MM.1S (cell line): ENCODE results near the gene PRSS21.
A peak's percentile ranks its signal among the peaks of the same experiment; 100 is the strongest.

Experiments used
- DNase-seq: peaks from one replicate; pipeline ENCODE4 v3.0.0-alpha.2; 2015
- H2AFZ ChIP-seq: fragments of 300-600 bp; sonication (generic); 2 replicates; pipeline ENCODE4 v1.6.0; 2016; ENCODE audit warnings: antibody characterized with exemption, low read length
- H3F3A ChIP-seq: fragments of 300-600 bp; sonication (generic); 2 replicates; pipeline ENCODE4 v1.6.1; 2016; ENCODE audit warnings: mild to moderate bottlenecking, antibody characterized with exemption, low read length, moderate library complexity, mixed read lengths; ENCODE audit not compliant: insufficient read depth
- H3K27ac ChIP-seq: fragments of 300-600 bp; sonication (generic); 2 replicates; pipeline ENCODE4 v1.5.1; 2016; ENCODE audit warnings: mild to moderate bottlenecking, low read length
- H3K27me3 ChIP-seq: fragments of 300-600 bp; sonication (generic); replicated peaks from 2 replicates; pipeline ENCODE4 v1.6.0; 2016; ENCODE audit warnings: low read length; ENCODE audit not compliant: insufficient read depth
- H3K36me3 ChIP-seq: fragments of 300-600 bp; sonication (generic); replicated peaks from 2 replicates; pipeline ENCODE4 v1.6.1; 2016; ENCODE audit warnings: mild to moderate bottlenecking, low read length, mixed read lengths; ENCODE audit not compliant: insufficient read depth
- H3K4me1 ChIP-seq: fragments of 300-600 bp; sonication (generic); 2 replicates; pipeline ENCODE4 v1.6.1; 2016; ENCODE audit warnings: low read length, mixed read lengths
- H3K4me2 ChIP-seq: fragments of 300-600 bp; sonication (generic); 2 replicates; pipeline ENCODE4 v1.6.0; 2016; ENCODE audit warnings: low read depth, low read length
- H3K4me3 ChIP-seq: fragments of 300-600 bp; sonication (generic); 2 replicates; pipeline ENCODE4 v1.5.1; 2016; ENCODE audit warnings: low read length, mixed read lengths
- H3K79me2 ChIP-seq: fragments of 300-600 bp; sonication (generic); 2 replicates; pipeline ENCODE4 v1.6.1; 2016; ENCODE audit warnings: mixed run types, low read length, mixed read lengths
- H3K9ac ChIP-seq: fragments of 300-600 bp; sonication (generic); 2 replicates; pipeline ENCODE4 v1.6.1; 2016; ENCODE audit warnings: low read length, mixed read lengths
- H3K9me2 ChIP-seq: fragments of 300-600 bp; sonication (generic); replicated peaks from 2 replicates; pipeline ENCODE4 v1.6.1; 2016; ENCODE audit warnings: mild to moderate bottlenecking, low read length, mixed read lengths; ENCODE audit not compliant: insufficient read depth
- H3K9me3 ChIP-seq: fragments of 300-600 bp; sonication (generic); replicated peaks from 2 replicates; pipeline ENCODE4 v1.6.1; 2016; ENCODE audit warnings: mild to moderate bottlenecking, low read length, mixed read lengths; ENCODE audit not compliant: insufficient read depth
- H4K20me1 ChIP-seq: fragments of 300-600 bp; sonication (generic); 2 replicates; pipeline ENCODE4 v1.6.1; 2016; ENCODE audit warnings: mild to moderate bottlenecking, low read length, moderate library complexity, mixed read lengths; ENCODE audit not compliant: insufficient read depth
- EZH2 ChIP-seq: fragments of 300-600 bp; sonication (generic); optimal IDR thresholded peaks from 2 replicates; pipeline ENCODE3; 2017; ENCODE audit warnings: low read depth, mild to moderate bottlenecking, antibody characterized with exemption, low read length, mixed read lengths
- EZH2phosphoT487 ChIP-seq: fragments of 300-600 bp; sonication (generic); IDR thresholded peaks from 2 replicates; pipeline ENCODE4 v1.6.1; 2018; ENCODE audit warnings: antibody characterized with exemption, low read length
- TF ChIP-seq, protein P1 (sequence below): fragments of 300-600 bp; sonication (generic); IDR thresholded peaks from 2 replicates; pipeline ENCODE4 v1.5.1; 2016; ENCODE audit warnings: antibody characterized with exemption, low read length, mixed read lengths

PRSS21 gene

DNA sequence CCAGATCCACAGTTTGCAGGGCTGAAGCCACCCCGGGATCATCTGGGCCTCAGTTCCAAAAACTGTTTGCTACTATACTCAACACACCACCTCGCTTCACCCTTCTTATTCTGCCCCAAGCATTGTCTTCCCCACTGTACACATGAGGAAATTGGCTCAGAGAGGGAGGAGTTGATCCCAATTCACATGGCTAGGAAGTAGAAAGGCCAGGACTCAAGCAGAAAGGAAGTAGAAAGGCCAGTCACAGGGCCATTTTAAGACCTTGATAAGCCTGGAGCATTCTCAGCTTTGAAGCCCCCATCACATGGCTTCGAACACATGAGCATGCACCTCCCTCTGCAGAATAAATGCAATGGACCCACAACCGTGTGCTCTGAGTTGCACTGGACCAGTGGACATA, 48.6 kb downstream of the PRSS21 start:
- Histone ChIP-seq H3K27me3 (peaks cover 62% of the 10 kb centered on the region), H3K9me3 (no peaks in the 10 kb centered on the region), H3K4me1 (no peaks in the 10 kb centered on the region), H3K36me3 (no peaks in the 10 kb centered on the region), H3K27ac (no peak overlapping the region), H3K9me2 (no peaks in the 10 kb centered on the region), H2AFZ (no peak overlapping the region), H3K4me3 (no peak overlapping the region), H3K79me2 (no peaks in the 10 kb centered on the region), H4K20me1 (no peaks in the 10 kb centered on the region), H3K4me2 (no peak overlapping the region), H3K9ac (no peak overlapping the region), H3F3A (0 out of 2 replicates have a peak, but pooled peaks cover 2% of the 10 kb centered on the region)
- DNase-seq: no peak
- TF ChIP-seq, protein P1, sequence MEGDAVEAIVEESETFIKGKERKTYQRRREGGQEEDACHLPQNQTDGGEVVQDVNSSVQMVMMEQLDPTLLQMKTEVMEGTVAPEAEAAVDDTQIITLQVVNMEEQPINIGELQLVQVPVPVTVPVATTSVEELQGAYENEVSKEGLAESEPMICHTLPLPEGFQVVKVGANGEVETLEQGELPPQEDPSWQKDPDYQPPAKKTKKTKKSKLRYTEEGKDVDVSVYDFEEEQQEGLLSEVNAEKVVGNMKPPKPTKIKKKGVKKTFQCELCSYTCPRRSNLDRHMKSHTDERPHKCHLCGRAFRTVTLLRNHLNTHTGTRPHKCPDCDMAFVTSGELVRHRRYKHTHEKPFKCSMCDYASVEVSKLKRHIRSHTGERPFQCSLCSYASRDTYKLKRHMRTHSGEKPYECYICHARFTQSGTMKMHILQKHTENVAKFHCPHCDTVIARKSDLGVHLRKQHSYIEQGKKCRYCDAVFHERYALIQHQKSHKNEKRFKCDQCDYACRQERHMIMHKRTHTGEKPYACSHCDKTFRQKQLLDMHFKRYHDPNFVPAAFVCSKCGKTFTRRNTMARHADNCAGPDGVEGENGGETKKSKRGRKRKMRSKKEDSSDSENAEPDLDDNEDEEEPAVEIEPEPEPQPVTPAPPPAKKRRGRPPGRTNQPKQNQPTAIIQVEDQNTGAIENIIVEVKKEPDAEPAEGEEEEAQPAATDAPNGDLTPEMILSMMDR: no peak
- TF ChIP-seq EZH2phosphoT487 (no peak), EZH2 (no peak)

DNA sequence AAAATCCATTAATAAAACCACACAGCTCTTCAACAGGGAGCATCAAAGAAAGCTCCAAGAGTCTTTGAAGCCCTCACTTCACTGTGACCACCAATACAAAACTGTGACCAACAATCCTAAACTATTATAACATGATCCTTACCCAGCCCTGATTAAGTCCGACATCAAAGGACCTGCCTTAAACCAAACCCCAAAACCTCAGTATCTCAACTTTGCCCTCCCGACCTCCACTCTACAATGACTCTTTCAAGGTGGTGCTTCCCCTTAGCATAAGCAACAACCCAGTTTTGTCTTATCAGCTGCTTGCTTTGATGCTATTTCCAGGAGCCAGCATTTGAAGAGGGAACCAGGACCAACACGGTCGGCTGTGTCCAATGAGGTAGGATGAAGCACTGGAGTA, 49.4 kb downstream of the PRSS21 start:
- DNase-seq: no peak
- Histone ChIP-seq H4K20me1 (no peaks in the 10 kb centered on the region), H3K36me3 (no peaks in the 10 kb centered on the region), H3K27me3 (peaks cover 59% of the 10 kb centered on the region), H3K9me3 (no peaks in the 10 kb centered on the region), H2AFZ (no peak overlapping the region), H3K27ac (no peak overlapping the region), H3K4me2 (no peak overlapping the region), H3F3A (0 out of 2 replicates have a peak, but pooled peaks cover 2% of the 10 kb centered on the region), H3K9me2 (no peaks in the 10 kb centered on the region), H3K79me2 (no peaks in the 10 kb centered on the region), H3K9ac (no peak overlapping the region), H3K4me3 (no peak overlapping the region), H3K4me1 (no peaks in the 10 kb centered on the region)
- no peak for TF ChIP-seq EZH2phosphoT487
- no peak for TF ChIP-seq EZH2
- TF ChIP-seq, protein P1: no peak

DNA sequence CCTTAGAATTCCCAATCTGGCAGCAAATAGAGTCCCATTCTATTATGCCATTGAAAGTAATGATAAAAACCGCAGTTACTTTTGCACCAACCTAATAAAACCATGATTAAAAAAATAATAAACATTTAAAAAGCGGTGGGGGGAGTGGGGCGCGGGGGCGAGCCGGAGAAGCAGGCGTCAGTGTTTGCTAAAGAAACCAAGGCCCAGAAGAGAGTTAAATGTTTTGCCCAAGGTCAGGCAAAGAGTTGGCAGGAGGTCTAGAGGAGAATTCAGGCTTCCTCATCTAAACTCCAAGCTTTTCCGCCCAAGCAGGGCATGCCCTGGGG, 50.6 kb downstream of the PRSS21 start:
- Histone ChIP-seq H3K9me2 (no peaks in the 10 kb centered on the region), H3K4me3 (peak overlapping the region; percentile 77), H4K20me1 (no peaks in the 10 kb centered on the region), H3K4me1 (no peaks in the 10 kb centered on the region), H3K9ac (peak overlapping the region; percentile 78; the same call in 1 of the 2 replicates), H3F3A (0 out of 2 replicates have a peak, but pooled peaks cover 2% of the 10 kb centered on the region), H3K27ac (peak overlapping the region; percentile 56; the same call in 1 of the 2 replicates), H3K4me2 (peak overlapping the region; percentile 97), H3K27me3 (peaks cover 58% of the 10 kb centered on the region), H3K79me2 (no peaks in the 10 kb centered on the region), H3K9me3 (no peaks in the 10 kb centered on the region), H2AFZ (peak overlapping the region; percentile 97), H3K36me3 (no peaks in the 10 kb centered on the region)
- DNase-seq: no peak
- TF ChIP-seq EZH2phosphoT487 (no peak), EZH2 (no peak)
- TF ChIP-seq, protein P1: no peak
